Thymus (tissue), 14 donors: ENCODE results near the gene ENTHD1. TPM values are rescaled to one million over a fixed set of nuclear protein-coding genes. Genes with fewer than 3 reads are reported as not detected.

Experiments
- DNase-seq, 9 donors: peaks; one replicate each; pipeline ENCODE4 v3.0.0-alpha.2; 2013; ENCODE audit warnings: low spot score in 9 of 9, low read depth in 6 of 9, missing footprints in 1 of 9
- H3K27ac ChIP-seq, 2 donors: one replicate each; pipeline ENCODE4 v1.5.1; 2013; ENCODE audit warnings: control low read depth in 1 of 2, low read depth in 1 of 2, low read length in 1 of 2, mild to moderate bottlenecking in 1 of 2, moderate library complexity in 1 of 2
- H3K27me3 ChIP-seq, 2 donors: one replicate each; pipeline ENCODE4 v1.5.1; 2013; ENCODE audit warnings: low read length in 1 of 2; ENCODE audit not compliant: control insufficient read depth in 2 of 2, insufficient read depth in 1 of 2
- H3K36me3 ChIP-seq, 2 donors: one replicate each; pipeline ENCODE4 v1.5.1; 2013; ENCODE audit warnings: low read length in 1 of 2, mild to moderate bottlenecking in 1 of 2, moderate library complexity in 1 of 2; ENCODE audit not compliant: control insufficient read depth in 2 of 2, insufficient read depth in 2 of 2
- H3K4me1 ChIP-seq, 2 donors: one replicate each; pipeline ENCODE4 v1.5.1; 2013; ENCODE audit warnings: low read length in 2 of 2; ENCODE audit not compliant: control insufficient read depth in 2 of 2, insufficient read depth in 2 of 2
- H3K4me3 ChIP-seq, 2 donors: one replicate each; pipeline ENCODE4 v1.5.1; 2013; ENCODE audit warnings: low read length in 2 of 2, control low read depth in 1 of 2, mild to moderate bottlenecking in 1 of 2
- H3K9me3 ChIP-seq, 2 donors: one replicate each; pipeline ENCODE4 v1.5.1; 2013; ENCODE audit warnings: low read length in 1 of 2, mild to moderate bottlenecking in 1 of 2; ENCODE audit not compliant: control insufficient read depth in 2 of 2, insufficient read depth in 1 of 2
- WGBS: extraction: QIAGEN DNeasy Blood & Tissue Kit; methylation state at CpG from one replicate; pipeline ENCODE4 v1.1.7; 2013; 5-methylcytosine and 5-hydroxymethylcytosine counted together
- long read RNA-seq, 10 donors: transcript quantifications; one replicate each; lab custom pipeline, GENCODE V29; 2026
- polyA plus RNA-seq: library from polyadenylated mRNA; stranded (reverse); fragments of 200-250 nt; gene quantifications from one replicate; pipeline ENCODE4 v1.2.3, GENCODE V29; 2013
- total RNA-seq: library from RNA; stranded (reverse); fragments of 120-200 nt; gene quantifications from one replicate; pipeline ENCODE4 v1.2.4, GENCODE V29; 2013
- donor health status: healthy.

The ENTHD1 gene
- total RNA-seq: 0.85 TPM
- 1.2 TPM for polyA plus RNA-seq
- long read RNA-seq, donor 1: 0 reads
- long read RNA-seq, donor 2: 0 reads
- long read RNA-seq, donor 3: 0 reads
- long read RNA-seq, donor 4: 0 reads
- long read RNA-seq, donor 5: 0 reads
- long read RNA-seq, donor 6: 0 reads
- long read RNA-seq, donor 7: 0 reads
- long read RNA-seq, donor 8: 0 reads
- long read RNA-seq, donor 9: 0 reads
- long read RNA-seq, donor 10, partial matches to known transcripts: 46 of 77 reads
- long read RNA-seq, donor 10, other reads (novel, unspliced or antisense): 31 of 77 reads

GRCh38 chr22:39893526-39893925, at the start of gene ENTHD1:
Gene ENTHD1 (minus strand): TSS chr22:39893760. CDS start chr22:39887748, 6,012 bp downstream.
- Histone ChIP-seq H3K4me1 (peaks cover 16 to 18% of the 10 kb centered on the region in 2 donors), H3K4me3 (no peak within 1 kb of the TSS), H3K9me3 (no peaks in the 10 kb centered on the region), H3K27ac (no peak within 1 kb of the TSS), H3K27me3 (no peaks in the 10 kb centered on the region), H3K36me3 (no peaks in the 10 kb centered on the region)
- WGBS: 94% methylated on average over 20 of the region's 20 CpGs
- no peak for DNase-seq

GRCh38 chr22:39943337-39943736, 49.8 kb upstream of the ENTHD1 start:
- H3K4me3 ChIP-seq: peak overlapping the region; percentile 19 to 21
- peaks cover 87 to 100% of the 10 kb centered on the region in 2 donors for H3K4me1 ChIP-seq
- 62% methylated on average over 5 of the region's 5 CpGs for WGBS

GRCh38 chr22:39942439-39943230, 49.1 kb upstream of the ENTHD1 start:
- DNase-seq: peak in 2 of 9 donors; percentile 19 to 47
- Histone ChIP-seq H3K27me3 (no peaks in the 10 kb centered on the region), H3K36me3 (peaks cover 32 to 78% of the 10 kb centered on the region in 2 donors), H3K27ac (peak overlapping the region; percentile 98 to 99), H3K9me3 (no peaks in the 10 kb centered on the region), H3K4me3 (peak overlapping the region; percentile 16 to 19), H3K4me1 (peaks cover 85 to 100% of the 10 kb centered on the region in 2 donors)
- 86% methylated on average over 8 of the region's 8 CpGs for WGBS

More at GRCh38 chr22:39943337-39943736, 49.8 kb upstream of the ENTHD1 start:
- peak in 2 of 9 donors; percentile 73 to 81 for DNase-seq
- Histone ChIP-seq H3K9me3 (no peaks in the 10 kb centered on the region), H3K27ac (peak overlapping the region; percentile 98 to 99), H3K36me3 (peaks cover 28 to 78% of the 10 kb centered on the region in 2 donors), H3K27me3 (no peaks in the 10 kb centered on the region)

GRCh38 chr22:39941601-39942000, 48.0 kb upstream of the ENTHD1 start:
- WGBS: 93% methylated on average over 2 of the region's 2 CpGs
- Histone ChIP-seq H3K27me3 (no peaks in the 10 kb centered on the region), H3K9me3 (no peaks in the 10 kb centered on the region), H3K4me1 (peaks cover 82 to 100% of the 10 kb centered on the region in 2 donors), H3K27ac (peak overlapping the region; percentile 85 to 98), H3K36me3 (peaks cover 25 to 79% of the 10 kb centered on the region in 2 donors), H3K4me3 (peak overlapping the region in 1 of 2 donors; percentile 29)
- DNase-seq: peak in 1 of 9 donors; percentile 63

- H3K4me1 ChIP-seq: peaks cover 76 to 100% of the 10 kb centered on the region in 2 donors
- H3K36me3 ChIP-seq: peaks cover 24 to 79% of the 10 kb centered on the region in 2 donors
- H3K27ac ChIP-seq: peak overlapping the region; percentile 89 to 98
- DNase-seq: peak in 2 of 9 donors; percentile 47 to 79
- H3K27me3 ChIP-seq: no peaks in the 10 kb centered on the region
- peak overlapping the region; percentile 7 to 37 for H3K4me3 ChIP-seq
- WGBS: 68% methylated on average over 9 of the region's 9 CpGs
- H3K9me3 ChIP-seq: no peaks in the 10 kb centered on the region
These were observed 47.3 kb upstream of the ENTHD1 start for GRCh38 chr22:39940757-39941305.

- peak overlapping the region; percentile 7 to 23 for H3K4me3 ChIP-seq
- H3K36me3 ChIP-seq: peaks cover 27 to 77% of the 10 kb centered on the region in 2 donors
- H3K4me1 ChIP-seq: peaks cover 72 to 99% of the 10 kb centered on the region in 2 donors
- no peaks in the 10 kb centered on the region for H3K27me3 ChIP-seq
- DNase-seq: peak in 2 of 9 donors; percentile 6 to 43
- H3K9me3 ChIP-seq: no peaks in the 10 kb centered on the region
- H3K27ac ChIP-seq: peak overlapping the region; percentile 89 to 98
- WGBS: 80% methylated on average over 3 of the region's 3 CpGs
These were observed 46.3 kb upstream of the ENTHD1 start for GRCh38 chr22:39939830-39940229.

- DNase-seq: peak in 1 of 9 donors; percentile 64
- Histone ChIP-seq H3K27me3 (no peaks in the 10 kb centered on the region), H3K36me3 (peaks cover 27 to 82% of the 10 kb centered on the region in 2 donors), H3K9me3 (no peaks in the 10 kb centered on the region), H3K4me3 (peak overlapping the region; percentile 4 to 26), H3K4me1 (peaks cover 71 to 99% of the 10 kb centered on the region in 2 donors), H3K27ac (peak overlapping the region; percentile 85 to 90)
- WGBS: 71% methylated on average over 14 of the region's 14 CpGs
These were observed 45.0 kb upstream of the ENTHD1 start for GRCh38 chr22:39938509-39939111.

GRCh38 chr22:39937906-39938305, 44.3 kb upstream of the ENTHD1 start:
- 41% methylated on average over 3 of the region's 3 CpGs for WGBS
- H3K27ac ChIP-seq: peak overlapping the region; percentile 76 to 90
- peak in 1 of 9 donors; percentile 52 for DNase-seq
- H3K4me1 ChIP-seq: peaks cover 70 to 99% of the 10 kb centered on the region in 2 donors
- no peaks in the 10 kb centered on the region for H3K27me3 ChIP-seq
- H3K4me3 ChIP-seq: peak overlapping the region; percentile 4 to 26
- no peaks in the 10 kb centered on the region for H3K9me3 ChIP-seq
- H3K36me3 ChIP-seq: peaks cover 27 to 80% of the 10 kb centered on the region in 2 donors
